Neural cell (in vitro differentiated cells): ENCODE data around the gene IQCK. TPM values are rescaled to one million over a fixed set of nuclear protein-coding genes. Genes with fewer than 3 reads are reported as not detected.

Experiments used
- H2AFZ ChIP-seq: fragments of 200-600, 300-800 bp; sonication (generic), shearing (Covaris generic); 2 replicates; pipeline ENCODE4 v1.6.0; 2014; ENCODE audit warnings: low read depth, mild to moderate bottlenecking, antibody characterized with exemption, low read length, moderate library complexity
- H3F3A ChIP-seq: fragments of 200-600 bp; shearing (Covaris generic); 2 replicates; pipeline ENCODE4 v1.6.1; 2016; ENCODE audit warnings: mild to moderate bottlenecking, moderate library complexity, mixed read lengths, antibody characterized with exemption, low read length; ENCODE audit not compliant: insufficient read depth, poor library complexity, severe bottlenecking
- H3K27ac ChIP-seq: fragments of 200-600, 300-800 bp; sonication (generic), shearing (Covaris generic); 2 replicates; pipeline ENCODE4 v1.5.1; 2014; ENCODE audit warnings: mild to moderate bottlenecking, low read length, moderate library complexity
- H3K27me3 ChIP-seq: fragments of 300-800, 200-600 bp; sonication (generic), shearing (Covaris generic); 2 replicates; pipeline ENCODE4 v1.6.0; 2014; ENCODE audit warnings: mild to moderate bottlenecking, low read depth, low read length, moderate library complexity; ENCODE audit not compliant: insufficient read depth
- H3K36me3 ChIP-seq: fragments of 300-800, 200-600 bp; sonication (generic), shearing (Covaris generic); 2 replicates; pipeline ENCODE4 v1.5.1; 2014; ENCODE audit warnings: mild to moderate bottlenecking, antibody characterized with exemption, low read length, moderate library complexity; ENCODE audit not compliant: insufficient read depth
- H3K4me2 ChIP-seq: fragments of 300-800, 200-600 bp; sonication (generic), shearing (Covaris generic); 2 replicates; pipeline ENCODE4 v1.6.0; 2014; ENCODE audit warnings: mild to moderate bottlenecking, low read length
- H3K4me3 ChIP-seq: fragments of 300-800, 200-600 bp; sonication (generic), shearing (Covaris generic); 2 replicates; pipeline ENCODE4 v1.5.1; 2014; ENCODE audit warnings: mild to moderate bottlenecking, low read length, moderate library complexity
- H3K79me2 ChIP-seq: fragments of 200-600 bp; shearing (Covaris generic); replicated peaks from 2 replicates; pipeline ENCODE4 v1.6.0; 2014; ENCODE audit warnings: mild to moderate bottlenecking, low read length, moderate library complexity; ENCODE audit not compliant: insufficient read depth
- H3K9ac ChIP-seq: fragments of 300-800, 200-600 bp; sonication (generic), shearing (Covaris generic); 2 replicates; pipeline ENCODE4 v1.6.1; 2016; ENCODE audit warnings: mild to moderate bottlenecking, low read length, mixed read lengths
- H3K9me2 ChIP-seq: fragments of 200-600 bp; shearing (Covaris generic); 2 replicates; pipeline ENCODE4 v1.6.1; 2016; ENCODE audit warnings: mild to moderate bottlenecking, low read length, mixed read lengths; ENCODE audit not compliant: insufficient read depth
- H3K9me3 ChIP-seq: fragments of 200-600, 300-800 bp; sonication (generic), shearing (Covaris generic); 2 replicates; pipeline ENCODE4 v1.6.1; 2016; ENCODE audit warnings: mild to moderate bottlenecking, mixed run types, low read length, moderate library complexity, mixed read lengths
- H4K20me1 ChIP-seq: fragments of 200-600 bp; shearing (Covaris generic); 2 replicates; pipeline ENCODE4 v1.6.1; 2016; ENCODE audit warnings: mild to moderate bottlenecking, mixed run types; ENCODE audit not compliant: insufficient read depth
- CTCF ChIP-seq: fragments of 450-650 bp; IDR thresholded peaks from 2 replicates; pipeline ENCODE4 v1.5.1; 2014; ENCODE audit warnings: antibody characterized with exemption, mild to moderate bottlenecking, moderate library complexity; ENCODE audit not compliant: poor library complexity, severe bottlenecking
- EP300 ChIP-seq: fragments of 450-650 bp; conservative IDR thresholded peaks from 2 replicates; pipeline ENCODE4 v1.6.1; 2014; ENCODE audit warnings: antibody characterized with exemption, mild to moderate bottlenecking, moderate library complexity; ENCODE audit not compliant: poor library complexity, severe bottlenecking
- EZH2 ChIP-seq: fragments of 200-600, 300-800 bp; shearing (Covaris generic), sonication (generic); IDR thresholded peaks from 2 replicates; pipeline ENCODE4 v1.6.1; 2014; ENCODE audit warnings: antibody characterized with exemption, low read length, borderline replicate concordance, mild to moderate bottlenecking; ENCODE audit not compliant: insufficient read depth, poor library complexity, severe bottlenecking
- MXI1 ChIP-seq: fragments of 450-650 bp; conservative IDR thresholded peaks from 2 replicates; pipeline ENCODE4 v1.6.1; 2014; ENCODE audit warnings: antibody characterized with exemption, mild to moderate bottlenecking; ENCODE audit not compliant: poor library complexity, severe bottlenecking
- POLR2AphosphoS5 ChIP-seq: IDR thresholded peaks from 2 replicates; pipeline ENCODE4 v1.6.1; 2012
- RAD21 ChIP-seq: fragments of 450-650 bp; conservative IDR thresholded peaks from 2 replicates; pipeline ENCODE4 v1.6.1; 2014; ENCODE audit warnings: antibody characterized with exemption, mild to moderate bottlenecking, moderate library complexity
- REST ChIP-seq: IDR thresholded peaks from 2 replicates; pipeline ENCODE4 v1.6.1; 2012; ENCODE audit warnings: borderline replicate concordance
- SMC3 ChIP-seq: fragments of 450-650 bp; conservative IDR thresholded peaks from 2 replicates; pipeline ENCODE4 v1.6.1; 2014; ENCODE audit warnings: antibody characterized with exemption, mild to moderate bottlenecking, moderate library complexity; ENCODE audit not compliant: poor library complexity
- TAF1 ChIP-seq: IDR thresholded peaks from 2 replicates; pipeline ENCODE4 v1.6.1; 2012; ENCODE audit warnings: low read depth
- polyA plus RNA-seq: library from polyadenylated mRNA; depleted of rRNA; stranded (reverse); fragments of >200 nt; gene quantifications from 2 replicates; pipeline ENCODE4 v1.2.3, GENCODE V29; 2014

Gene IQCK
- polyA plus RNA-seq, 1 donor from 2014 or later = 10.2 TPM

- H3K9me3 ChIP-seq = no peaks in the 10 kb centered on the region
- H3K4me2 ChIP-seq = no peak overlapping the region
- H3K27ac ChIP-seq = no peak overlapping the region
- no peaks in the 10 kb centered on the region for H3K27me3 ChIP-seq
- no peaks in the 10 kb centered on the region for H3K79me2 ChIP-seq
- H3K4me3 ChIP-seq = no peak overlapping the region
- H3K9me2 ChIP-seq = no peaks in the 10 kb centered on the region
- no peak overlapping the region for H3K9ac ChIP-seq
- no peak for TF ChIP-seq SMC3
- no peak for TF ChIP-seq MXI1
- no peak for TF ChIP-seq EP300
- TF ChIP-seq POLR2AphosphoS5 = no peak
- no peak for TF ChIP-seq REST
- TF ChIP-seq TAF1 = no peak
- TF ChIP-seq CTCF = no peak
- TF ChIP-seq RAD21 = no peak
- no peak for TF ChIP-seq EZH2
- no peaks in the 10 kb centered on the region for H4K20me1 ChIP-seq
- no peaks in the 10 kb centered on the region for H3K36me3 ChIP-seq
- no peak overlapping the region for H2AFZ ChIP-seq
- H3F3A ChIP-seq = no peaks in the 10 kb centered on the region
These were observed 47.9 kb downstream of the IQCK start for GRCh38 chr16:19765860-19766553.

GRCh38 chr16:19766554-19766884 lies 48.4 kb downstream of the IQCK start:
- no peaks in the 10 kb centered on the region for H3K36me3 ChIP-seq
- no peak overlapping the region for H3K9ac ChIP-seq
- H3K4me2 ChIP-seq = no peak overlapping the region
- H3K4me3 ChIP-seq = no peak overlapping the region
- TF ChIP-seq EP300 (no peak), POLR2AphosphoS5 (no peak), EZH2 (no peak), RAD21 (no peak), TAF1 (no peak), CTCF (no peak), REST (no peak), MXI1 (no peak), SMC3 (no peak)
- H3K79me2 ChIP-seq = no peaks in the 10 kb centered on the region
- H3F3A ChIP-seq = no peaks in the 10 kb centered on the region
- H3K9me2 ChIP-seq = no peaks in the 10 kb centered on the region
- H3K27me3 ChIP-seq = no peaks in the 10 kb centered on the region
- no peak overlapping the region for H3K27ac ChIP-seq
- no peak overlapping the region for H2AFZ ChIP-seq
- no peaks in the 10 kb centered on the region for H4K20me1 ChIP-seq
- H3K9me3 ChIP-seq = no peaks in the 10 kb centered on the region
